ENCODE results near the gene ATP11A. TPM values are rescaled to one million over a fixed set of nuclear protein-coding genes. Genes with fewer than 3 reads are reported as not detected.

ATP11A gene
- total RNA-seq, 1 experiment from 2014 or later, result 8.7 TPM

DNA sequence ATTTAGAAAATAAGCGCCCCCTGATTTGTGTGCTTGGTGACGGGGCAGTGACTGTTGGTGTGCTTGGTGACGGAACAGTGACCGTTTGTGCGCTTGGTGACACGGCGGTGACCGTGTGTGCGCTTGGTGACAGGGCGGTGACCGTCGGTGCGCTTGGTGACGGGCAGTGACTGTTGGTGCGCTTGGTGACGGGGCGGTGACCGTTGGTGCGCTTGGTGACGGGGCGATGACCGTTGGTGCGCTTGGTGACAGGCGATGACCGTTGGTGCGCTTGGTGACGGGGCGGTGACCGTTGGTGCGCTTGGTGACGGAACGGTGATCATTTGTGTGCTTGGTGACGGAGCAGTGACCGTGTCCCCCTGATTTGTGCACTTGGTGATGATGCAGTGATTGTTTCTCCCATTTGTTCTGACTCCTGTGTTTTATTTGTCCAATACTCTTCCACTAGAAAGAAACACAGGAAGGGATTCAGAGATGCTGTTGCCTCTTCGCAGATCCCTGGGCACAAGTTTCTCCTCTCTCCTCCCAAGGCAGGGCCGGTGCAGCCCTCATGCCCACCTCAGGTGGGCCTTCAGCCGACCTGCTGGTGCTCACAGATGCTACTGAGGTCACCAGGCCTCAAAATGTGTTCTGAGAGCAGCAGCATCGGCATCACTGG lies 128.3 kb downstream of the ATP11A start:
- H3K4me2 ChIP-seq (ENCODE audit: low read length), result no peak overlapping the region
- ATAC-seq, result no peak
- no peak overlapping the region for H3K27ac ChIP-seq (ENCODE audit: low read length)
- no peaks in the 10 kb centered on the region for H3K27me3 ChIP-seq (ENCODE audit: low read length)
- no TSS peak for BruUV-seq (replicated peaks)
- no peak overlapping the region for H2AFZ ChIP-seq (ENCODE audit: low read length)
- H3K9me3 ChIP-seq (ENCODE audit: low read length), result no peaks in the 10 kb centered on the region
- no peak overlapping the region for H3K9ac ChIP-seq (ENCODE audit: low read length)
- DNase-seq, result no peak
- no peak overlapping the region for H3K4me3 ChIP-seq (ENCODE audit: low read length)
- H3K79me2 ChIP-seq (ENCODE audit: low read length), result no peaks in the 10 kb centered on the region
- no peaks in the 10 kb centered on the region for H3K4me1 ChIP-seq (ENCODE audit: insufficient read depth, low read length)
- POLR2A ChIA-PET (ENCODE audit: unreplicated experiment), result no interaction called here
- no peaks in the 10 kb centered on the region for H3K9me2 ChIP-seq (replicated peaks; ENCODE audit: low read length)
- no peaks in the 10 kb centered on the region for H3F3A ChIP-seq (ENCODE audit: low read length, unreplicated experiment)
- intact Hi-C loops (cut with micrococcal nuclease), result no loop called here
- CTCF ChIA-PET, result no interaction called here
- TF ChIP-seq EZH2 (IDR thresholded peaks at IDR 0.05; ENCODE audit: low read length, unreplicated experiment) (no peak), EZH2phosphoT487 (IDR thresholded peaks at IDR 0.05; ENCODE audit: borderline replicate concordance, low read length) (no peak)
- TF ChIP-seq, protein P1, sequence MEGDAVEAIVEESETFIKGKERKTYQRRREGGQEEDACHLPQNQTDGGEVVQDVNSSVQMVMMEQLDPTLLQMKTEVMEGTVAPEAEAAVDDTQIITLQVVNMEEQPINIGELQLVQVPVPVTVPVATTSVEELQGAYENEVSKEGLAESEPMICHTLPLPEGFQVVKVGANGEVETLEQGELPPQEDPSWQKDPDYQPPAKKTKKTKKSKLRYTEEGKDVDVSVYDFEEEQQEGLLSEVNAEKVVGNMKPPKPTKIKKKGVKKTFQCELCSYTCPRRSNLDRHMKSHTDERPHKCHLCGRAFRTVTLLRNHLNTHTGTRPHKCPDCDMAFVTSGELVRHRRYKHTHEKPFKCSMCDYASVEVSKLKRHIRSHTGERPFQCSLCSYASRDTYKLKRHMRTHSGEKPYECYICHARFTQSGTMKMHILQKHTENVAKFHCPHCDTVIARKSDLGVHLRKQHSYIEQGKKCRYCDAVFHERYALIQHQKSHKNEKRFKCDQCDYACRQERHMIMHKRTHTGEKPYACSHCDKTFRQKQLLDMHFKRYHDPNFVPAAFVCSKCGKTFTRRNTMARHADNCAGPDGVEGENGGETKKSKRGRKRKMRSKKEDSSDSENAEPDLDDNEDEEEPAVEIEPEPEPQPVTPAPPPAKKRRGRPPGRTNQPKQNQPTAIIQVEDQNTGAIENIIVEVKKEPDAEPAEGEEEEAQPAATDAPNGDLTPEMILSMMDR (conservative IDR thresholded peaks at IDR 0.05; ENCODE audit: low read depth, low read length), result no peak
- peaks cover 4% of the 10 kb centered on the region; the same call in 1 of the 2 replicates for H3K36me3 ChIP-seq (ENCODE audit: low read depth, low read length)
- H4K20me1 ChIP-seq (ENCODE audit: low read length), result no peaks in the 10 kb centered on the region

DNA sequence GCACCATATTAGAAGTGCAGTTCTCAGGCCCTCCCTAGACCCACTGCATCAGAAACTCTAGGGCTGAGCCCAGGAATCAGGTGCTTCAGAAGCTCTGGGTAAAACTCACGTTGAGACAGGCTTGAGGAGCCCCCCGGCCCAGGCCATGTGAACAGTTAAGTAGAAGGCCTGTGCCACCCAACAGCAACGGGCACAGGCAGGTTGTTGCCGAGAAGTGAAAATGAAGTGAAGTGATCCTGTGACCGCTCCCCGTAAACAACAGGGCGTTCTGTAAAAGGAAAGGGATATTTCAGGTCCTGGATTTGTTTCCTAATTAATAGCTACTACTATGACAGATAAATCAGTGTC lies 128.8 kb downstream of the ATP11A start:
- Histone ChIP-seq H3K9me3 (ENCODE audit: low read length) (no peaks in the 10 kb centered on the region), H3K27ac (ENCODE audit: low read length) (no peak overlapping the region), H2AFZ (ENCODE audit: low read length) (no peak overlapping the region), H3K9me2 (replicated peaks; ENCODE audit: low read length) (no peaks in the 10 kb centered on the region), H3F3A (ENCODE audit: low read length, unreplicated experiment) (no peaks in the 10 kb centered on the region), H3K36me3 (ENCODE audit: low read depth, low read length) (peaks cover 4% of the 10 kb centered on the region; the same call in 1 of the 2 replicates), H3K4me2 (ENCODE audit: low read length) (no peak overlapping the region), H4K20me1 (ENCODE audit: low read length) (no peaks in the 10 kb centered on the region), H3K27me3 (ENCODE audit: low read length) (no peaks in the 10 kb centered on the region), H3K4me3 (ENCODE audit: low read length) (no peak overlapping the region), H3K4me1 (ENCODE audit: insufficient read depth, low read length) (no peaks in the 10 kb centered on the region), H3K79me2 (ENCODE audit: low read length) (no peaks in the 10 kb centered on the region), H3K9ac (ENCODE audit: low read length) (no peak overlapping the region)
- POLR2A ChIA-PET (ENCODE audit: unreplicated experiment), result no interaction called here
- intact Hi-C loops (cut with micrococcal nuclease), result no loop called here
- no TSS peak for BruUV-seq (replicated peaks)
- DNase-seq (no peak), ATAC-seq (no peak)
- CTCF ChIA-PET, result no interaction called here
- TF ChIP-seq, protein P1 (conservative IDR thresholded peaks at IDR 0.05; ENCODE audit: low read depth, low read length), result no peak
- no peak for TF ChIP-seq EZH2 (IDR thresholded peaks at IDR 0.05; ENCODE audit: low read length, unreplicated experiment)
- TF ChIP-seq EZH2phosphoT487 (IDR thresholded peaks at IDR 0.05; ENCODE audit: borderline replicate concordance, low read length), result no peak

DNA sequence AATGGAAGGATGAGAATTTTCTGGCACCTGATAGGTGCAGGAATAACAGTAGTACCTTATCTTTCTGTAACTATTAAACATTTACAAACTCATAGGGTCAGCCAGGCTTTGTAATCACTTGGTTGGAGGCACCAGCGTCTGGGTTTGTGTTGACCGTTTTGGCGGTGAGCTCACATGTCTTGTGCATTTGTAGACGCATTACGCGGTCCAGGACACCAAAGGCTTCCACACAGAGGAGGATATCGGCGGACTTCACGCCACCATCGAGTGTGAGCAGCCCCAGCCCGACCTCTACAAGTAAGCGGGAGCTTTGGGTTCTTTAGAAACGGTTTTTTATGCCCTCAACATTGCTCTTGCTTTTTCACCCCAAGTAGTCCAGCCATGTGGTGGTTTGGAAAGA lies 129.3 kb downstream of the ATP11A start:
- intact Hi-C loops (cut with micrococcal nuclease), result no loop called here
- no peaks in the 10 kb centered on the region for H3K4me1 ChIP-seq (ENCODE audit: insufficient read depth, low read length)
- H3K9ac ChIP-seq (ENCODE audit: low read length), result no peak overlapping the region
- no peaks in the 10 kb centered on the region for H3K27me3 ChIP-seq (ENCODE audit: low read length)
- H3F3A ChIP-seq (ENCODE audit: low read length, unreplicated experiment), result no peaks in the 10 kb centered on the region
- POLR2A ChIA-PET (ENCODE audit: unreplicated experiment), result no interaction called here
- H3K4me3 ChIP-seq (ENCODE audit: low read length), result no peak overlapping the region
- no peak overlapping the region for H3K27ac ChIP-seq (ENCODE audit: low read length)
- no TSS peak for BruUV-seq (replicated peaks)
- no peak overlapping the region for H3K4me2 ChIP-seq (ENCODE audit: low read length)
- peaks cover 4% of the 10 kb centered on the region; the same call in 1 of the 2 replicates for H3K36me3 ChIP-seq (ENCODE audit: low read depth, low read length)
- DNase-seq, result no peak
- CTCF ChIA-PET, result no interaction called here
- no peak for ATAC-seq
- H3K9me3 ChIP-seq (ENCODE audit: low read length), result no peaks in the 10 kb centered on the region
- no peaks in the 10 kb centered on the region for H4K20me1 ChIP-seq (ENCODE audit: low read length)
- H2AFZ ChIP-seq (ENCODE audit: low read length), result no peak overlapping the region
- TF ChIP-seq, protein P1 (conservative IDR thresholded peaks at IDR 0.05; ENCODE audit: low read depth, low read length), result no peak
- TF ChIP-seq EZH2phosphoT487 (IDR thresholded peaks at IDR 0.05; ENCODE audit: borderline replicate concordance, low read length), result no peak
- TF ChIP-seq EZH2 (IDR thresholded peaks at IDR 0.05; ENCODE audit: low read length, unreplicated experiment), result no peak
- no peaks in the 10 kb centered on the region for H3K79me2 ChIP-seq (ENCODE audit: low read length)
- no peaks in the 10 kb centered on the region for H3K9me2 ChIP-seq (replicated peaks; ENCODE audit: low read length)
